GM19035 (cell line): ENCODE data around the gene IGSF3.

Source experiments
- ATAC-seq: cut with Tn5 transposase; IDR thresholded peaks from one replicate; pipeline ENCODE4 v1.9.1; 2021; ENCODE audit not compliant: unreplicated experiment

IGSF3 gene

GRCh38 chr1:116532671-116533428 lies 134.7 kb downstream of the IGSF3 start:
- no peak for ATAC-seq

- ATAC-seq: no peak
Observed at GRCh38 chr1:116531917-116532316, 135.6 kb downstream of the IGSF3 start.

DNA sequence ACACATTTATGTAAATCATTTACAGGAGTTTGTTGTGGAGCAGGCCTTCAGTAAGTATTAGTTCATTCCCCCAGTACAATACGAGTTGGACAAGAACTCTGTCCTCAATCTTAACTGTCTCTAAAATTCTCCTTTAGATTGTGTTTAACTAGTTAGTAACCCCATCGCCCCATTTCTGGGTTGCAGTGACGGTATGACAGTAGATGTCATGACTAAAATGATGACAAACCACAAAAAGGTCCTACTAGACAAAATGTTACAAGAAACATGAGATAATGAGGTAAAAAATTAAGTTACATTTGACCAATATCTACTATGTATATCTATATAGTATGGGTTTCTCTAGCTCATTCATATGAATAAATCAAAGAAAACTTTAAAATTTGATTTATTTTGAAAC lies 137.9 kb downstream of the IGSF3 start:
- no peak for ATAC-seq

DNA sequence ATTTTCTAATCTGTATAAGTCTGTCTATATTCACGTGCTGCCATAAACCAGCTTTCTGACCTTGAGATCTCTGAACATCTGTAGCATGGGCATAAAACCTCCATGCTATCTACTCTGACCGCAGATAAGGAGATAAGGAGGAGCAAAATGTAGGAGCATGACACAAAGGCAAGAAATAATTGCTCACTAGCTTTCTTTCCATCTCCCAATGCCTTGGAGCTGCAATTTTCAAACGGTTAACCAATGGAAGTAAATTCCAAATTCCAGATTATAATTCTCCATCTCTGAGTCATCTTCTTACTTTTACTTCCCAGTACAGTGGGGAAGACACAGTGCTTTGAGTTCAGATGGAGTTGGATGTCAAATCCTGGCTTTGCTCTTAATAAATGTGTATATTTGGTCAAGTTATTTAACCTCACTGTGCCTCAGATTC lies 138.3 kb downstream of the IGSF3 start:
- no peak for ATAC-seq

DNA sequence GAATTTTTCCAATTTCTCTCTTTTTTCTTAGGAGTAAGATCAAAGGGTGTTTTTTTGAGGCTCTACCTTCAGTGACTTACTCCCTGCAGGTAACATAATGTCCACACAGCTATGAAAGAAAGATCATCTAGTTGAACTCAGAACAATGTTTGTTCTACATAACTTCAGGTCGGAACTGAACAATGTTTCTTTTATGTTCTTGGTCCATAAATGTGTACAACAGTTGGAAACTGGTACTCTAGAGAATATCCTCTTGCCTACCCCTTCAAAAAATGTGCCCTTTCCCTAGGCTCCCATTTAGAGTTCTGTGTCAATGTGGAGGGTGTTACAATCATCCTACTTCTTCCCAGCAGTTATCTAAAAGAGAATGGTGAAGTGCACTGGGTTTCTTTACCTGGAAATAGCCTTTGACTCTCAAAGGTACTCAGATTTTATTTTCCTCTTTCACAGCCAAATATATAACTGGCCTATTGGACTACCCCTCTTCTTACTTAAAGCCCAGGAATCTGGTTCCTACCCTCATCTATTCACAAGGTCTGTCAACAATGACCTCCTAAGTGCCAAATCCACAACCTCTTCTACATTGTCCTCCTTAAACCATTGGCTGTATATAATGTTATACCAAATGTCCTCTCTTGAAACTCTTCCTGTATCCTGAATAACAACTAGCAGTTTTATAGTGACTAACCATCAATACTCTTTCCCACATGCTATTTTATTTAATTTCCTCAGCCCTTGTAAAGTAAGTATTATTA lies 139.0 kb downstream of the IGSF3 start:
- no peak for ATAC-seq

GRCh38 chr1:116525440-116525839 lies 142.1 kb downstream of the IGSF3 start:
- no peak for ATAC-seq
